HG02840 (cell line): Measurements from ENCODE around the gene RNF146.
A peak's percentile ranks its signal among the peaks of the same experiment; 100 is the strongest.
"Not testable (repeated sequence)": the region's sequence is repeated elsewhere in the genome, so short reads cannot be mapped to it uniquely, and the experiment has no call there.

Experiments used
- ATAC-seq: cut with Tn5 transposase; IDR thresholded peaks from one replicate; pipeline ENCODE4 v1.9.1; 2021; ENCODE audit warnings: mild to moderate bottlenecking, moderate library complexity, moderate number of reproducible peaks; ENCODE audit not compliant: unreplicated experiment, low FRiP score

The RNF146 gene, protein sequence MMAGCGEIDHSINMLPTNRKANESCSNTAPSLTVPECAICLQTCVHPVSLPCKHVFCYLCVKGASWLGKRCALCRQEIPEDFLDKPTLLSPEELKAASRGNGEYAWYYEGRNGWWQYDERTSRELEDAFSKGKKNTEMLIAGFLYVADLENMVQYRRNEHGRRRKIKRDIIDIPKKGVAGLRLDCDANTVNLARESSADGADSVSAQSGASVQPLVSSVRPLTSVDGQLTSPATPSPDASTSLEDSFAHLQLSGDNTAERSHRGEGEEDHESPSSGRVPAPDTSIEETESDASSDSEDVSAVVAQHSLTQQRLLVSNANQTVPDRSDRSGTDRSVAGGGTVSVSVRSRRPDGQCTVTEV

GRCh38 chr6:127266178-127266891, at the start of gene RNF146:
RNF146 (plus strand) TSS chr6:127266864; CDS start chr6:127280339, 13,475 bp downstream.
- ATAC-seq: peak; percentile 86

DNA sequence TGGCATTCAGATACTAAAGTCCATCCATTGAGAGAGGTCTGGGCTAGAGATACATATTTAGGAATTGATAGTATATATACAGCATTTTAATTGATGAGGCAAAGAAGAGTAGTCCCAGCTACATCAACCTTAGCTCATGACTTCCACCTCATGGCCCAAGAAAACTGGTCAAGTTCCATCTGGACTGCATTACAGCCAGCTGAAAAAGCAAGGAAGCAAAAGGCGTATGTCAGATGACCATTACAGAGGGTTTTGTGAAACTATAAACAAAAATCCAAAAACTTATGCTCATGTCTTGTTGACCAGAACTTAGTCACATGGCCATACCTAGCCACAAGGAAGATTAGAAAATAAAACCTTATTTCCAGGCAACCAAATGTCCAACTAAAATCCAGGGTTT, 46.8 kb upstream of the RNF146 start:
- ATAC-seq: no peak

DNA sequence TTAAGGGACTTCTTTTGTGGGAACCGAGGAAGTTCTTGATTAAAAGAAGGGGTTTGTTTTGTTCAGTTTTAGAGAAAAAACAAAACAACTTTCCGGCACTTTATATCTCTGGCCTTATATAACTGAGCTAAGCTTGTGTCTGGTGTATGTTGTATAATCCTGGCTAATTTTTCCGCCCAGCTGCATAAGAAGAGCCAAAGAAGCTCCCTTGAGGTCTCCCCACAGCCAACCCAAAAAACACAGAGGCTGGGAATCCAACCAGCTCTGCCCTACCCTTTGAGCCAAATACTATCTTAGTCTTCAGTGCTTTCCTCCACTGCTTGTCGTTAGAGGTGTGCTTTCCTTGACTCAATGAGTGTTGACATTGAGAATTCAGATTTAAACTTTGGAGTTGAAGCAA, 45.5 kb upstream of the RNF146 start:
- no peak for ATAC-seq

DNA sequence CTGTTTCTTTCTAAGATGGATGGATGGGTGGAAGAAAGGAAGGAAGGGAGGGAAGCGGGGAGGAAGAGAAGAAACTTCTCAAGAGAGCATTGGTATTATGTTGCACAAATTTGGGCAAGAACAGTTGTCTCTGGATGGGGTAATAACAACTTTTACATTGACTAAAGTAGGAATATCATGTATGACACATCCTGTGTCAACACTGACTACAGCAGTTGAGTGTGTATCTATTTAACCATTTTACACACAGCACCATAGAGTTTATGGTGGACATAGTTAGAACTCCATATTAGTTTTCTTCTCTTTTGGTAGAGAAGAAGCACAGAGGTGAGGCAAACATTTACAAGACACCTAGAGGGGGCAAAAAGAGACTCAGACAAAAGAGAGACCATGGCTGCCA, 44.2 kb upstream of the RNF146 start:
- no peak for ATAC-seq

DNA sequence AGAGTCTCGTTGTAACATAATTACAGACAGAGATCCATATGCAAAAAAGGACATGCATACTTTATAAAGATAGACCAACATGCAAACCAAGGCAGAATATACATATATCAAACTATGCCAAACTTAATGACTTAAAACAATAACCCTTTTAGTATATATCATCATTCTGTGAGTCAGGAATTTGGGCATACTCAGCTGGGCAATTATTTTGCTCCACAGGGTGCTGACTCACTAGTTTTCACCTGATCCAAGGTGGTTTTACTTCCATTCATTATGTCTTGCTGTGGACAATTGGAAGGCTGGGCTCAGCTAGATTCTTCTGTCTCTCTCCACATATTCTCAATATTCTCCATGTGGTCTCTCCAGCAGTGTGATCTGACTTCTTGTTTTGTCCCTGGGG, 41.2 kb upstream of the RNF146 start:
- no peak for ATAC-seq

DNA sequence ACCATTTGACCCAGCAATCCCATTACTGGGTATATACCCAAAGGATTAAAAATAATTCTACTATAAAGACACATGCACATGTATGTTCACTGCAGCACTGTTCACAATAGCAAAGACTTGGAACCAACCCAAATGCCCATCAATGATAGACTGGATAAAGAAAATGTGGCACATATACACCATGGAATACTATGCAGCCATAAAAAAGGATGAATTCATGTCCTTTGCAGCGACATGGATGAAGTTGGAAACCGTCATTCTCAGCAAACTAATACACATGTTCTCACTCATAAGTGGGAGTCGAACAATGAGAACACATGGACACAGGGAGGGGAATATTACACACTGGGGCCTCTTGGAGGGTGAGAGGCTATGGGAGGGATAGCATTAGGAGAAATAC, 32.8 kb upstream of the RNF146 start:
- ATAC-seq: not testable (repeated sequence)

GRCh38 chr6:127243501-127243900, 23.2 kb upstream of the RNF146 start:
- ATAC-seq: no peak

- ATAC-seq: no peak
These were observed 19.3 kb upstream of the RNF146 start for GRCh38 chr6:127247114-127248096.

GRCh38 chr6:127249621-127250020, 17.0 kb upstream of the RNF146 start:
- no peak for ATAC-seq

- no peak for ATAC-seq
These were observed 11.4 kb upstream of the RNF146 start for GRCh38 chr6:127255286-127255685.

DNA sequence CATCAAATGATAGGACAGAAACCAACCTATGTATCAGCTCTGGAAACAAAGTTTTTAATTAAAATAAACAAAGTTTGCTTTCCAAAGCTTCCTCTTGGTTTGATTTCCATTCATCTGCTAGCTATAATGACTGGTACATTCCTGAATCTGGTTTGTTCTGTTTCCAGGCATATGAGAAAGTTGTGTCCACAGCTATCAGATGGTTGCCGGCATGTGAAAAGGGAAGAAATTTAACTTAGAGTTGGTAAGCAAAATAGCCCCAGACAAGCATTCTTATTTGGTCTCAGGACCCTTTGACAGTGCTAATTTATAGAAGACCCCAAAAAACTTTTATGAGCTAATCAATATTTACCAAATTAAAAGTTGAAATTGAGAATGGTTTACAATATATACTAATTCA, 3.8 kb upstream of the RNF146 start:
- ATAC-seq: no peak

DNA sequence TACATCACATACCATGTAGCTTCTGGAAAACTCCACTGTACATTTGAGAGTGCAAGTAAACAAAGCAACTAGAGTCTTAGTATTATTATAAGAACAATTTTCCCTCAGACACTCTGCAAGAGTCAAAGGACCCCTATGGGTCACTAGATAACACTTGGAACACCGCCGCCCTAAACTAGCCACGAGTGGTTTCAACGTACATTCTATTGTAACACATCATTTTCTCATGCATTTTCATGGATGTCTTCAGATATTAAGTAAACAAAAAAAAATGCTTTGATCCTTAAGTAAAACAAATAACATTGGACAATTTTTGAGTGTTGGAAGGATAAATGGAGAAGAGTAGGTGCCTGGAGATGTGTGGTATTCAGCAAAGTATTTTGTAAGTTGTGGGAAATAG, 3.2 kb upstream of the RNF146 start:
- no peak for ATAC-seq

- ATAC-seq: peak; percentile 71
These were observed 405 bp downstream of the RNF146 start for GRCh38 chr6:127266892-127267645.

DNA sequence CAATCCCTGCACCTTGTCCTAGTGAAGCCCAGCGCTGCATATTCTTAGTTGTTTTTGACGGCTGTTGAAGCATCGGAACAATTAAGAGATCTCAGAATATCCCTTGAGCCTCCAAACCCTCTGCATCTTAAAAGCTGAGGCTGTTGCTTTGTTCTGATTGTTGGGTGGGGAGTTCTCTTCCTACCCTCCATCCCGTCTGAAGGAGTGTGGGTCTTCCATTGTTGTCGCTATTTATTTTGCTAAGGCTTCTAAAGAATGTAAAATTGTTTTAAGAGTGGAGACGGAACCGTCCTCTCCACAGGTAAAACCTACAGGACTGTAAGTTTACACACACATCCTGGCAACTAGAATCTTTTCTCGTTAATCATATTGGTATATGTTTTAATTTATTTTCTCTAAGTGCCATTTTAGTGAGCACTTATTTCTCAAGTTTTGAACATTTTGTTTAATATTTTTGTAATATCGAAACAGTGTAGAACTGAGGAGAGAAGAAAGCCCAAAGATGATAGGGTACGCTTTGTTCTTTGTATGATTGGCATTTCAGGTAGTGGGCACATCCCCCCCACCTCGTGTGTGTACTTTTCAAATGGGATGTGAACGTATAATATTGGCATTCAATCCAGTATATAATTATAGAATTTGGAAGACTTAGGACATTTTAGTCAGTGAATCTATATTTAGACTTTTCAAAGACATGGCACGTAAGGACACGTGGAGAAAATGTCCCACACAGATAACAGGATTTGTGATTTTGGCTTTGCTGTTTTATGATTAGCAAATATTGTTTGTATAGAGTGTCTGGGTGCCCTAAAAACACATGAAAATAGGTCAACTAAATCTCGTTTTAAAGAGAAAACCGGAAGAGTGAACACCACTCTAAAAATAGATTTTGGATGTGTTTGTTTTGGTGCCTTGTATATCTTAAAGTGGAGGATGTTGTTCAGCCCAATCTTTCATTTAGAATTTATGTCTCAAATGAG, 1.3 kb downstream of the RNF146 start:
- ATAC-seq: no peak

DNA sequence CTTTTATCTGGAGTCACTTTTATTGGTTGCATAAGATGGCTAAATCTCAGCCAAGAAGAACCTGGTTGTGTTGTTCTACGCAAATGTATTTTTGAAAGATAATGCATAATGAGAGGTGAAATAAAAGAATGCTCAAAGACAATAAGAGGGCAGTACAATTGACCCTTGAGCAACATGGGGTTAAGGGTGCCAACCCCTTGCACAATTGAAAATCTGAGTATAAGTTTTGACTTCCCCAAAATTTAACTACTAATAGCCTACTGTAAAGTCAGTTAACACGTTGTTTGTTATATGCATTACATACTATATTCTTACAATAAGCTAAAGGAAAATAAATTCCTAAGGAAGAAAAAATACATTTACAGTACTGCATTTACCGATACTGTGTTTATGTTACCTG, 5.9 kb downstream of the RNF146 start:
- ATAC-seq: no peak

- ATAC-seq: no peak
These were observed 6.8 kb downstream of the RNF146 start for GRCh38 chr6:127273499-127273898.

DNA sequence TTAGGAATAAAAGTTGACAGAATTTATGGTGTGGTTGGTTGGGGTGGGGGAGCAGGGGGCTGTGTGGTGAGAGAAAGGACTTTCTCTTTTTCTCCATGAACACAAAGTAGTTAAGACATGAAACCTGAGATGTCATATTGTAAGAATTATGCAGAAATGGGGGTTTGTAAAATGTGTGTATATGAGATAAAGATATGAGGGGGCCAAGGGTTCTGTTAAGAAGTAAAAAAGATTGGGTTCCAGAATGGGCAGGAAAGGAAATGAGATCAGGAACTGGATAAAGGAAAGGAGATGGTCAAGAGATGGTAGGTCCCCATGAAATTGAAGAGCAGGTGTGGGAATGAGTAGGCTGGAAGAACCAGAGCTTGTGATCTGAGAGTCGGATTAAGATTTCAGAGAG, 9.7 kb downstream of the RNF146 start:
- ATAC-seq: no peak

GRCh38 chr6:127277878-127278843, 11.5 kb downstream of the RNF146 start:
- no peak for ATAC-seq
